Measurements from ENCODE around the gene DACT1.

GRCh38 chr14:58636129-58636528 is 1.6 kb upstream of the DACT1 start:
- TF ChIP-seq CTCF (IDR thresholded peaks at IDR 0.05): no peak
- no peak for TF ChIP-seq POLR2A (IDR thresholded peaks at IDR 0.05)

All from lower leg skin (tissue), 3 donors.